SU-DHL-6 (cell line): ENCODE data around the gene PRLR.

ENCODE experiments used
- H2AFZ ChIP-seq: fragments of 200-600 bp; sonication (generic); 2 replicates; pipeline ENCODE4 v1.6.1; 2014; ENCODE audit warnings: low read depth, mild to moderate bottlenecking, moderate library complexity, mixed read lengths, antibody characterized with exemption, low read length; ENCODE audit not compliant: severe bottlenecking
- H3F3A ChIP-seq: fragments of 200-600 bp; shearing (Covaris generic); 2 replicates; pipeline ENCODE4 v1.6.0; 2016; ENCODE audit warnings: antibody characterized with exemption, mild to moderate bottlenecking; ENCODE audit not compliant: insufficient read depth
- H3K27ac ChIP-seq: fragments of 200-600 bp; sonication (generic); 2 replicates; pipeline ENCODE4 v1.5.1; 2016; ENCODE audit warnings: low read depth, mild to moderate bottlenecking, low read length, moderate library complexity, mixed read lengths
- H3K27me3 ChIP-seq: fragments of 200-600 bp; sonication (generic), shearing (Covaris generic); 2 replicates; pipeline ENCODE4 v1.6.0; 2014; ENCODE audit warnings: mild to moderate bottlenecking, low read length
- H3K36me3 ChIP-seq: fragments of 200-600 bp; sonication (generic); 2 replicates; pipeline ENCODE4 v1.6.1; 2014; ENCODE audit warnings: mild to moderate bottlenecking, low read length, mixed read lengths
- H3K4me2 ChIP-seq: fragments of 300-600, 200-600 bp; shearing (Covaris generic), sonication (generic); 2 replicates; pipeline ENCODE4 v1.6.0; 2014; ENCODE audit warnings: low read length, low read depth, mild to moderate bottlenecking; ENCODE audit not compliant: poor library complexity, severe bottlenecking
- H3K4me3 ChIP-seq: fragments of 200-600 bp; sonication (generic); 2 replicates; pipeline ENCODE4 v1.5.1; 2014; ENCODE audit warnings: antibody characterized with exemption, low read length, mild to moderate bottlenecking, mixed read lengths; ENCODE audit not compliant: insufficient read depth, poor library complexity, severe bottlenecking
- H3K79me2 ChIP-seq: fragments of 200-600 bp; sonication (generic); 2 replicates; pipeline ENCODE4 v1.6.1; 2014; ENCODE audit warnings: mild to moderate bottlenecking, low read length, moderate library complexity; ENCODE audit not compliant: insufficient read depth
- H3K9ac ChIP-seq: fragments of 200-600 bp; sonication (generic); 2 replicates; pipeline ENCODE4 v1.7.0; 2014; ENCODE audit warnings: mild to moderate bottlenecking, low read length
- H3K9me2 ChIP-seq: fragments of 200-600 bp; sonication (generic); replicated peaks from 2 replicates; pipeline ENCODE4 v1.6.1; 2014; ENCODE audit warnings: low read length; ENCODE audit not compliant: insufficient read depth
- H3K9me3 ChIP-seq: fragments of 200-600 bp; sonication (generic); 2 replicates; pipeline ENCODE4 v1.6.1; 2014; ENCODE audit warnings: low read length, mixed read lengths; ENCODE audit not compliant: insufficient read depth
- H4K20me1 ChIP-seq: fragments of 200-600 bp; sonication (generic); 2 replicates; pipeline ENCODE4 v1.6.1; 2014; ENCODE audit warnings: low read depth, mild to moderate bottlenecking, antibody characterized with exemption, low read length, moderate library complexity, mixed read lengths
- EZH2phosphoT487 ChIP-seq: fragments of 200-600 bp; sonication (generic), shearing (Covaris generic); conservative IDR thresholded peaks from 2 replicates; pipeline ENCODE4 v1.6.1; 2018; ENCODE audit warnings: mild to moderate bottlenecking, antibody characterized with exemption, low read length, moderate library complexity, mixed read lengths
- TF ChIP-seq, protein P1 (sequence below): fragments of 200-600 bp; sonication (generic); IDR thresholded peaks from one replicate; pipeline ENCODE4 v1.5.1; 2017; ENCODE audit warnings: antibody characterized with exemption, mild to moderate bottlenecking, low read length, moderate library complexity; ENCODE audit not compliant: insufficient read depth, poor library complexity, severe bottlenecking

Gene PRLR

DNA sequence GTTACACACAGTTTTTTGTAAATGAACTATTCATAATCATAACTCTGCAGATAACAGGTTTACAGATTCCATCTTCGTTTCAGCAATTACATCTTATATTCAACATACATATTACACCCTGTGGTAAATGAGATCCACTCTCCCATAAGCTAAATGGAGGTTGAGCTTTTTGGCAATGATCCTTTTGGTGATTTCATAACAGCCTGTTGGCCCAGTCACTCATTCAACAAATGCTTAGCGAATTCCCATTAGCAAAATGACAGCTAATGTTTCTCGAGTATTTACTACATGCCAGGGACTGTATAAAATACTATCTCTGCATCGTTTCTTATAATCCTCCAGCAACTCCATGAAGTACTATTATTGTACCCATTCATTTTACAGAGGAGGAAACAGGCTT lies 157.1 kb downstream of the PRLR start:
- Histone ChIP-seq H2AFZ (no peak overlapping the region), H4K20me1 (no peaks in the 10 kb centered on the region), H3K36me3 (no peaks in the 10 kb centered on the region), H3K9me2 (no peaks in the 10 kb centered on the region), H3K4me3 (no peak overlapping the region), H3K27ac (no peak overlapping the region), H3F3A (no peaks in the 10 kb centered on the region), H3K79me2 (no peaks in the 10 kb centered on the region), H3K4me2 (no peak overlapping the region), H3K27me3 (no peaks in the 10 kb centered on the region), H3K9ac (no peak overlapping the region), H3K9me3 (no peaks in the 10 kb centered on the region)
- TF ChIP-seq, protein P1, sequence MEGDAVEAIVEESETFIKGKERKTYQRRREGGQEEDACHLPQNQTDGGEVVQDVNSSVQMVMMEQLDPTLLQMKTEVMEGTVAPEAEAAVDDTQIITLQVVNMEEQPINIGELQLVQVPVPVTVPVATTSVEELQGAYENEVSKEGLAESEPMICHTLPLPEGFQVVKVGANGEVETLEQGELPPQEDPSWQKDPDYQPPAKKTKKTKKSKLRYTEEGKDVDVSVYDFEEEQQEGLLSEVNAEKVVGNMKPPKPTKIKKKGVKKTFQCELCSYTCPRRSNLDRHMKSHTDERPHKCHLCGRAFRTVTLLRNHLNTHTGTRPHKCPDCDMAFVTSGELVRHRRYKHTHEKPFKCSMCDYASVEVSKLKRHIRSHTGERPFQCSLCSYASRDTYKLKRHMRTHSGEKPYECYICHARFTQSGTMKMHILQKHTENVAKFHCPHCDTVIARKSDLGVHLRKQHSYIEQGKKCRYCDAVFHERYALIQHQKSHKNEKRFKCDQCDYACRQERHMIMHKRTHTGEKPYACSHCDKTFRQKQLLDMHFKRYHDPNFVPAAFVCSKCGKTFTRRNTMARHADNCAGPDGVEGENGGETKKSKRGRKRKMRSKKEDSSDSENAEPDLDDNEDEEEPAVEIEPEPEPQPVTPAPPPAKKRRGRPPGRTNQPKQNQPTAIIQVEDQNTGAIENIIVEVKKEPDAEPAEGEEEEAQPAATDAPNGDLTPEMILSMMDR, result no peak
- TF ChIP-seq EZH2phosphoT487, result no peak

DNA sequence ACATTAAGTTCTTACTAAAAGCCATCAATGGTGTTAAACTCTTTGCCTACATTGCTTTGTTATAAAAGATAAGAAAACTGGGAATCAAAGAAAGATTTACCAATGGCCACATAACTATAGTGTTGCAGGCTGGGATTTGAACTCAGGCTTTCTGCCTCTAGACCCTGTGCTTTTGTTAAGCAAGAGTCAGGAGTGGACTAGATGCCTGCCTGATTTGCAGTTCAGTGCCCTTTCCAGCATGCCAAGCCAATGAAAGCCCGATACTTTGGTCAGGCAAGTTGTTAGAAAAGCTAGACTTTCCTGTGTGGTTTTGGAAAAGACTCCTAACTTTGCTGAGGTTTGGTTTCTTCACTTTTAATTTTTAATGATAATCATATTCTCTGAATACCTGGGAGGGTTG lies 161.1 kb downstream of the PRLR start:
- Histone ChIP-seq H3K27ac (no peak overlapping the region), H3K36me3 (no peaks in the 10 kb centered on the region), H3K4me3 (no peak overlapping the region), H3K9me3 (no peaks in the 10 kb centered on the region), H4K20me1 (no peaks in the 10 kb centered on the region), H3K27me3 (no peaks in the 10 kb centered on the region), H3F3A (no peaks in the 10 kb centered on the region), H3K79me2 (no peaks in the 10 kb centered on the region), H3K9ac (no peak overlapping the region), H3K4me2 (no peak overlapping the region), H3K9me2 (no peaks in the 10 kb centered on the region), H2AFZ (no peak overlapping the region)
- no peak for TF ChIP-seq EZH2phosphoT487
- TF ChIP-seq, protein P1, result no peak

DNA sequence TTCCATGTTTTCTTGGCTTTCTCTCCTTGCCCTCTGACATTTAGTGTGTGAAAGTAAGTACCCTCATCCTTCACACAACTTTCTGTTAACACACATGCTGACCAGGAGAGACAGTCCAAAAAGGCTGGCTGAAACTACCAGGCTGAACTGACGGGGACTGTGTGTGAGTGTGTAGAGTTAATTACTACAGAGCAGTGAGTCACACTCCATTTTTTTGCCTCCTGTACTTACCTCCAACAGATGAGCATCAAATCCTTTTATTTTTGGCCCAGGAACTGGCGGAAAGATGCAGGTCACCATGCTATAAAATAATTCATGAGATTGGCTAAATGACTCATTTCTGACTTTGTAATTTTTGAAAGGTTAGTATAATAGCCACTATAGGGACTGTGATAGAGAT lies 162.3 kb downstream of the PRLR start:
- no peak for TF ChIP-seq EZH2phosphoT487
- TF ChIP-seq, protein P1, result no peak

More for the DNA sequence above, 162.3 kb downstream of the PRLR start:
- Histone ChIP-seq H4K20me1 (no peaks in the 10 kb centered on the region), H3K27me3 (no peaks in the 10 kb centered on the region), H3K9ac (no peak overlapping the region), H3K4me3 (no peak overlapping the region), H2AFZ (no peak overlapping the region), H3K79me2 (no peaks in the 10 kb centered on the region), H3K9me2 (no peaks in the 10 kb centered on the region), H3K9me3 (no peaks in the 10 kb centered on the region), H3K27ac (no peak overlapping the region), H3K36me3 (no peaks in the 10 kb centered on the region), H3F3A (no peaks in the 10 kb centered on the region), H3K4me2 (no peak overlapping the region)
